ENCODE data around the gene PKNOX1.
"Not testable (repeated sequence)": the region's sequence is repeated elsewhere in the genome, so short reads cannot be mapped to it uniquely, and the experiment has no call there.

Gene PKNOX1

DNA sequence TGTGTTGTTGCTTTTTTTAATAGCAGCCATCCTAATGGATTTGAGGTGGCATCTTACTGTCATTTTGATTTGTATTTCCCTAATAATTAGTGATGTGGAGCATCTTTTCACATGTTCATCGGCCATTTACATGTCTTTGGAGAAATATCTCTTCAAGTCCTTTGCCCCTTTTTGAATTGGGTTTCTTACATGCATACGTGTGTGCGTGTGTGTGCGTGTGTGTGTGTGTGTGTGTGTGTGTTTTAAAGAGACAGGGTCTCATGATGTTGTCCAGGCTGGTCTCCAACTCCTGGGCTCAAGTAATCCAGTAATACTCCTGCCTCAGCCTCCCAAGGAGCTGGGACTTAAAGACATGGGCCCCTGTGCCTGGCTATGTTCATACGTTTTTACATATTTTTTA, 9.5 kb downstream of the PKNOX1 start:
- no peak for DNase-seq (ENCODE audit: low spot score)

DNA sequence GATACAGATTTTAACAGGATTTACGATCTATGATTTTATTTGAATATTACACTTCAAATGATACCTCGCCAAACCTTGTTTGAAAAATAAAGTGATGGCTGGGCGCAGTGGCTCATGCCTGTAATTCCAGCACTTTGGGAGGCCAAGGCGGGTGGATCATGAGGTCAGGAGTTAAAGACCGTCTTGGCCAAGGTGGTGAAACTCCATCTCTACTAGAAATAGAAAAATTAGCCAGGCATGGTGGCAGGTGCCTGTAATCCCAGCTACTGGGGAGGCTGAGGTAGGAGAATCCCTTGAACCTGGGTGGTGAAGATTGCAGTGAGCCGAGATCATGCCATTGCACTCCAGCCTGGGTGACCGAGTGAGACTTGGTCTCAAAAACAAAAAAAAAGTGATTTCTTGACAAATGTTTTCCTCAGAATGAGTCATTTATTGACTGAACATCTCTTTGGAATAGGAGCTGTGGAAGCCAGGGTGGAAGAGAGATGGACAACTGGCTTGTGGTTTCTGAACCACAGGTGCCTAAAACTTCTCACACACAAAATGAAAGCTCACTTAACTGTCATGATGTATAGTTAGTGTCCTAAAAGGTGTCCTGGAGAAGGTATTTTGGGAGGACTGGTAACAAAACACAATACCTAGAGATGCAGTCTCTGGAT, 11.9 kb downstream of the PKNOX1 start:
- DNase-seq (ENCODE audit: low spot score), result no peak

DNA sequence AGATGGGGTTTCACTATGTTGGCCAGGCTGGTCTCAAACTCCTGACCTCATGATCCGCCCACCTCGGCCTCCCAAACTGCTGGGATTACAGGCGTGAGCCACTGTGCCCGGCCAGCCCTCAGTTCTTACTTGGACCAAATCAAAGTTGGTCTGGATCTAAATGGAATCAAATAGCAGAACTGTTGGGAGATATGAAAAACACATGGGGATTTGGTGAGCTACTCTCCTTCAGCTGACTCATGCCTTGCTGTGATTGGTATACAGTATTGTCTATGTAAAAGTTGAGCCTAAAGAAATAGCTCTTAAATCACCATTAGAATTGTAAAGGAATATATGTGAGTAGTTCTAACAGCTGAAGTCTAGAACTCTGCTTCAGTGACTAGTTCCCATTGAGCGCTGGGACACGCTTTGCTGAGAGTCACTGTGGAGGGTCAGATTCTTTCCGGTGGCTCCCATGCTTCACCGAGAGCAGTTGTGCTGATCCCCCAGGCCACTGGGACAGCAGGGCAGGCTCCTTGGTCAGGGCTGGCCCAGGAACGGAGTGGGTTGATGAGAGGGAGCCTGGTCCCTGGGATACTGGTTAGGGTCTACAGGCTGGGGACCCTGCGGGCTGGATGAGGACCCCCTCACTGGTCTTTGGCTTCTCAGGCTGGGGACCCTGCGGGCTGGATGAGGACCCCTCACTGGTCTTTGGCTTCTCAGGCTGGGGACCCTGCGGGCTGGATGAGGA, 14.0 kb downstream of the PKNOX1 start:
- no peak for DNase-seq (ENCODE audit: low spot score)

DNA sequence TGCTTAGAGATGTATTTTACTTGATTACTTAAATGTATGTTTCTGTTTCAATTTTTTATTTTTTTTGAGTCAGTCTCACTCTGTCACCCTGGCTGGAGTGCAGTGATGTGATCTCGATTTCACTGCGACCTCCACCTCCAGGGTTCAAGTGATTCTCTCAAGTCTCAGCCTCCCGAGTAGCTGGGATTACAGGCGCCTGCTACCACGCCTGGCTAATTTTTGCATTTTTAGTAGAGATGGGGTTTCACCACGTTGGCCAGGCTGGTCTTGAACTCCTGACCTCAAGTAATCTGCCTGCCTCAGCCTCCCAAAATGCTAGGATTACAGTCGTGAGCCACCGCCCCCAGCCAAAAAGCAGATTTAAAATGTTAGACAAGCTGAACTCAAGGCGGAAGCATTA, 15.0 kb downstream of the PKNOX1 start:
- not testable (repeated sequence) for DNase-seq (ENCODE audit: low spot score)

DNA sequence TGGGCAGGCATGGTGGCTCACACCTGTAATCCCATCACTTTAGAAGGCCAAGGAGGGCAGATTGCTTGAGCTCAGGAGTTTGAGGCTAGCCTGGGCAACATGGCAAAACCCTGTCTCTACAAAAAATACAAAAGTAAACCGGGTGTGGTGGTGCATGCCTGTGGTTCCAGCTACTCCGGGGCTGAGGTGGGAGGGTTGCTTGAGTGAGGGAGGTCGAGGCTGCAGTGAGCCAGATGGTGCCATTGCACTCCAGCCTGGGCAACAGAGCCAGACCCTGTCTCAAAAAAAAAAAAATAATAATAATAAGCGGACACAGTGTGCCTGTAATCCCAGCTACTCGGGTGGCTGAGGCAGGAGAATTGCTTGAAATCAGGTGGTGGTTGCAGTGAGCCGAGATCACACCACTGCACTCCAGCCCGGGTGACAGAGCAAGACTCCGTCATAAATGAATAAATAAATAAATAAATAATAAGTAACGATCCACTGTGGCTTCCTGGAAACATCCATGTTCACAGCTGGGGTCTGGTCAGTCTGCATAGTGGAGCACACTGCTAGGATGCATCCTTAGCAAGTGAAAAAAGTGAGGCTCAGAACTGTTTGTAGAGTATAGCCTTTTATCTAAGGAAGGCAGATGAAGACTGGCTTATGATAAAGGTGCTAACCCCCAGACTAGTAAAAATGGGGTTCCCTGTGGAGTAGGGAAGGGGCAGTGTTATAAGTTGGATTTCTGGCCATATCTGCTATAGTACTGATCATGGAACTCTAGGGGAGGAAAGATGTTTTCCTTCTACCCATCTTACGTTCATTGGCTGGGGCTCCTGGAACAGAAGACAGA, 15.7 kb downstream of the PKNOX1 start:
- no peak for DNase-seq (ENCODE audit: low spot score)

DNA sequence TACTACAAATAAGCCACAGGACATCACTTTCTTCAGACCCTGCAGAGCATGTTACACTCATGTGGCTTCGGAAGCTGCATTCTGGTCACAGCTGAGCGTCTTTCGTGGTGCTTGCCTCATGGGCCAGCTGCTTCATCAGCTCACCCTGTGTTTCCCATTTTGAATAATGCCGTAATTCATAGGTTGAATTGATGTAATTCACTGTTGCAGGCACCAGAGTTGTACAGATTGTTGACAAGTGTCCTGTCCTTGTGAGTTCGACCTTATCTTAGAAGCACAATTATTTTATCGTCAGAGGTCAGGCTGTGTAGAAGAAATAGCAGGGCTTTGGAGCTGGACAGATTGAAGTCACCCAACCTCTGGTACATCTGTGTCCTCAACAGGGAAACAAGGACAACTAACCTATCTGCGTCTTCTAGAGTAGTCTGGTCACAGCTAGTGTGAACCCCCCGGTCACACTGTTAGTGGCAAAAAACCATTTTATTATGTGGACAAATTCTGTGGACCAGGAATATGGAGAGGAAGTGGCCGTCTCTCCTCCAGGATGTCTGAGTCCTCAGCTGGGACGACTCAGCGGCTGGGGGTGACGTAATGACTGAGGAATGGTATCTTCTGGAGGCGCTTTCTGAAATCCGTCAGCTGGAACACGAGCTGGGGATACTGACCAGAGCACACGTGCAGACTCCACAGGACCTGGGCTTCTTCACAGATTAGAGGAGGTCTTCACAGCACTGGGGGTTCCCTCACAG, 17.8 kb downstream of the PKNOX1 start:
- DNase-seq (ENCODE audit: low spot score), result no peak

DNA sequence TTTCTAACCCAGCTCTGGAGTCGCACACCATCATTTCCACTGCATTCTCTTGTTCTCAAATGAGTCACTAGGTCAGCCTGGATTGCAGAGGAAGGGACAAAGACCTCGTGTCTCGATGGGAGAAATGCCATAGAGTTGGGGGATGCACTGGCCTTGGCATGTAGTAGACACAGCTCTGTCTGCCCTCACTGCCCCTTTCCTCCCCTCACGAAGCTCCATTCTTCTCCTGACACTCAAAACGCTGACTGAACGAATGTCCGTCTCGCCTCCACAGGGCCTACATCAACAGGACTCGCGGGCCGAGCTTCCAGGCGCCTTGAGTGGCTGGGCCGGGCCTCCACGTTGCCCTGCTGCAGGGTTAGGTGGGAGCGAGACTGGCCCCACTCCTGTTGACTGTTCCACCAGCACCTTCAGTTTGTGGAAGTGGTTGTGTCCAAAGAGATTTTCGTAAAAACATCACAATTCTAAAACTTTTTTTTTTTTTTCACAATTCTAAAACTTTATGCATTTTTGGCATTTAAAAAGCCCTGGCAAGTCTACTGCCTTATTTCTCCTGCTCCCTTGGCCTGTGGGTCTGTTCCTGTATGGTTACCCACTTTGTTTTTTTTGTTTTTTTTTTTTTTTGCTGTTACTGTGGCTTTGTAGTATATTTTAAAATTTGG, 18.8 kb downstream of the PKNOX1 start:
- DNase-seq (ENCODE audit: low spot score), result no peak

DNA sequence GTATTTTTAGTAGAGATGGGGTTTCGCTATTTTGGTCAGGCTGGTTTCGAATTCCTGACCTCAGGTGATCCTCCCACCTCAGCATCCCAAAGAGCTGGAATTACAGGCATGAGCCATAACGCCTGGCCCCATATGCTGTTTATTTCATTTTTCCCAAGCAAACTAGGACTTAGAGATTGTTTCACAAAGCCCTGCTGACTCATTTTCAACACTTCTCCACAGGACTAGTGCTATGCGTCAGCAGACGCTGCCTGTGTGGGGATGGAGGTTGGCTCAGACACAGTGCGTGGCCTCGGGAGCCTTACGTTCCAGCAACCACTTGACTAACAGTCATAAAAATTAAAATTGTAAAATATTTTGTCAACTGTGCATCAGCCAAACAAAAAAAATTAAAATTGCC, 22.7 kb downstream of the PKNOX1 start:
- no peak for DNase-seq (ENCODE audit: low spot score)

DNA sequence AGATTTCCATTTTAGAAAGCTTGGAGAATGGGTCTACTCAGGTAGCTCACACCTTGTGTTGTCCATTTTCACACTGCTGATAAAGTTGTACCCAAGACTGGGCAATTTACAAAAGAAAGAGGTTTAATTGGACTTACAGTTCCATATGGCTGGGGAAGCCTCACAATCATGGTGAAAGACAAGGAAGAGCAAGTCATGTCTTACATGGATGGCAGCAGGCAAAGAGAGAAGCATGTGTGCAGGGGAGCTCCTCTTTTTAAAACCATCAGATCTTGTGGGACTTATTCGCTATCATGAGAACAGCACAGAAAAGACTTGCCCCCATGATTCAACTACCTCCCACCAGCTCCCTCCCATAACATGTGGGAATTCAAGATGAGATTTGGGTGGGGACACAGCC, 23.6 kb downstream of the PKNOX1 start:
- not testable (repeated sequence) for DNase-seq (ENCODE audit: low spot score)

DNA sequence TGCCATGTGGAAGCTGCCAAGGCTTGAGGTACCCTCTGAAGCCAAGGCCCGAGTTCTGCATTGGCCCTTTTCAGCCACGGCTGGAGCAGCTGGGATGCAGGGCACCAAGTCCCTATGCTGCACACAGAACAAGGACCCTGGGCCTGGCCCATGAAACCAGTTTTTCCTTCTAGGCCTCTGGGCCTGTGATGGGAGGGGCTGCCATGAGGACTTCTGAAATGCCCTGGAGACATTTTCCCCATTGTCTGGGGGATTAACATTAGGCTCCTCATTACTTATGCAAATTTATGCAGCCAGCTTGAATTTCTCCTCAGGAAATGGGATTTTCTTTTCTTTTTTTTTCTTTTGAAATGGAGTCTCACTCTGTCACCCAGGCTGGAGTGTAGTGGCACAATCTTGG, 24.8 kb downstream of the PKNOX1 start:
- DNase-seq (ENCODE audit: low spot score), result not testable (repeated sequence)

DNA sequence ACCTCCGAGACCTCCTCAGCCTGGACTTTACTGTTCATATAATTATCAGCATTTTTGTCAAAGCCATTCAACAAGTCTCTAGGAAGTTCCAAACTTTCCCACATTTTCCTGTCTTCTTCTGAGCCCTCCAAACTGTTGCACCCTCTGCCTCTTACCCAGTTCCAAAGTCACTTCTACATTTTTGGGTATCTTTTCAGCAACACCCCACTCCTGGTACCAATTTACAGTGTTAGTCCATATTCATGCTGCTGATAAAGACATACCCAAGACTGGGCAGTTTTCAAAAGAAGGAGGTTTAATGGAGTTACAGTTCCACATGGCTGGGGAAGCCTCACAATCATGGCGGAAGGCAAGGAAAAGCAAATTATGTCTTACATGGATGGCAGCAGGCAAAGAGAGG, 25.7 kb downstream of the PKNOX1 start:
- DNase-seq (ENCODE audit: low spot score), result not testable (repeated sequence)

DNA sequence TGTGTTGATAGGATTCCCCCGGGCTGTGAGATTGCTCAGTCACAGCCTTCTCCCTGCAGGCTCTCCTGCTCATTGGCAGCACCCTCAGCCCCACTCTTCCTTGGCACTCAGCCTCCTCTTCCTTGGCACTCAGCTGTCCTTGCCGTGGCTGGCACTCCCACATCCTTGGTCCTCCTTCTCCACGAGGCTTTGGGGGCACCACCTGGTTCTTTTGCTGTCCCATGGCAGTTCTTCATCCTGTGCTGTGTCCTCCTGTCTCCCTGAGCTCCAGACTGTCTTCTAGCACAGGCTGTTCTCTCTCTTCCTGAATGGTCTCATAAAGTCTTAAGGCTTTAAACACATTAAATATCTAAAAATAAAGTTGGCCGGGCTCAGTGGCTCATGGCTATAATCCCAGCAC, 27.0 kb downstream of the PKNOX1 start:
- no peak for DNase-seq (ENCODE audit: low spot score)

DNA sequence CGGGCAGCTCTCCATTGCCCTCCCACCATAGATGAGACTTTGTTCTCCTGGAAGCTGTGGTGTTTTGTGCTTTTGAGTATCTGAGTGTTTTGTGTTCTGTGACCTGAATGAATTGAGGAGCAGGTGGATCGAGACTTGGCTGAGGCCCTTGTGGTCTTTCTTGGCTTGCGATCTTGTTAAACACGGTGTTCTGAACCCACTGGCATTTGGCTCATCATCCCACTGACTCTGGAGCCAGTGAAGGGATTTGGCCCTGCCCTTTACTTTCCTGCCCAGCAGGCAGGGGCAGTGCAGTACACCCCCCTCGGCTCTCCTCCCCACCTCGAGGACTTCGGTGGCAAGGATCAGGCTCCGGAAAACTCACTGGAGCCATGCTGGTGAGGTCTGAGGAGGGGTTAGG, 30.6 kb downstream of the PKNOX1 start:
- no peak for DNase-seq (ENCODE audit: low spot score)

DNA sequence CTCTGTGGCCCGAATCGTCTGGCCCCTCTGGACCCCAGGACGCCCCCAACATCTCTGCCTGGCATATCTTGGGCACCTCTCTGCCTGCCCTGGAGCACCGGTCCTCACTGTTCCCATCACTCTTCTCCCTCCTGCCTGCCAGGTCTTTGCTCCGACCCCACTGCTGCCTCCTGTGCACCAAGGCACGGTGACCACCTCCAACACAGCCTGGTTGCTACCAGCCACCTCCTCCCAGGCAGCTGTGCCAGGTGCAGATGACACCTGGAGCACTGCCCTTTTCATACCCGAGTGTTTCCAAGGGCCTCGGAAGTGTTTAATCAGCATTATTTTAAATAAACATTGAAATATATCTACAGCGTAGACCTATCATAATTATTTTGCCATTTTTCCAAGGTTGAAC, 31.3 kb downstream of the PKNOX1 start:
- DNase-seq (ENCODE audit: low spot score), result no peak

DNA sequence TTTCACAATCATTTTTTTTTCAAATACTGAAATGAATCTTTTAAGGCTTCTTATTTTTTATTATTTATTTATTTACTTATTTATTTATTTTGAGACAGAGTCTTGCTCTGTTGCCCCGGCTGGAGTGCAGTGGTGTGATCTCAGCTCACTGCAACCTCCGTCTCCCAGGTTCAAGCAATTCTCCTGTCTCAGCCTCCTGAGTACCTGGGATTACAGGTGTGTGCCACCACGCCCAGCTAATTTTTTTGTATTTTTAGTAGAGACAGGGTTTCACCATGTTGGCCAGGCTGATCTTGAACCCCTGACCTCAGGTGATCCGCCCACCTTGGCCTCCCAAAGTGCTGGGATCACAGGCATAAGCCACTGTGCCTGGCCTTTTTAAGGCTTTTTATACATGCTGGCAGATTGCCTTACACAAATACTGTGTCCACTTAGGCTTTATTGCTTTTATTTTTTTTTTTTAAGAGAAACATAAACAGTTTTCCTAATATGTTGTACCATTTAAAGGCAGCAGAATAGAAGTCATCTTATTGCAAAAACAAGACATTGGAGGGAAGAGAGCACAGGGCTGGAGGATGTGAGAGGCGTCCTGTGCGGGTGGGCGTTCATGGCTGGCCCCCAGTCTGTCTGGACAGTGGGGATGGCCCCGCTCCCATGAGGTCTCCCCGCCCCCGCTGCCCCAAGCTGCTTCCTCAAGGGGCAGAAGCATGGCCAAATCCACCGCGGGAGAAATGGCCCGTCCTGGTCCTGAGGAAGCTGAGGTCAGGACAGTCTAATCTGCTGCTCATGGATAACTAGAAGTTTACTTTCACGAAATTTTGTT, 31.9 kb downstream of the PKNOX1 start:
- DNase-seq (ENCODE audit: low spot score), result not testable (repeated sequence)

DNA sequence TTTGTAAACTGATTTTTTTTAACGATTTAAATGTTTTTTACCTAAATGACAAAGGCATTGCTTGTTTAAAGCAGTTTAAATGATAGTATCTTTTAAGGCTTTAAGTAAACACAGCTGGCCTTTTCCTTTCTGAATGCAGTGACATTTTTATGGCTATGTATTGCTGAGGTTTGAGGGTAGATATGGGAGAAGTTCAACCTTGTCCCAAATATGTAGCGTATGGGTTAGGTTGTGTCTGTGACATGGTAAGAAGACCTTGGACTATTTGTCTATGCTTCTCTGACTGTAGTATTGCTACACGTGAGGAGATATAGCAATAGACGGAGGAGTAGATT, 32.5 kb downstream of the PKNOX1 start:
- DNase-seq (ENCODE audit: low spot score), result no peak

DNA sequence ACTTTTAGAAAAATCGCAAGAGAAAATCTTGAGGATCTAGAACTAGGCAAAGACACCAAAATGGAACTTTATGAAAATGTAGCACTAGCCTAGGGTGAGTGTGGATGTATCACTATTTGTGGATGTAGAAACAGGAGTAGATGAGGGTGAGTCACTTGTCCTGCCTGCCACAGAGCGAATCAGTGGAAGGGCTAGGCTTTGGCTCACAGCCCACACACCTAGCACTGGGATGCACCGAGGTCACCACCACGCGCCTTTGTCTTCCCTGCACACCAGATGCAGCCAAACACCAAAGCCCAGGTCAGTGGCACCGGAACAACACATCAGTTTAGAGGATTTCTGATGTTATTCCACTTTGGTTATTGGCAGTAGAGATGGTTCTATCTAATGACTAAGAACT, 38.2 kb downstream of the PKNOX1 start:
- no peak for DNase-seq (ENCODE audit: low spot score)

DNA sequence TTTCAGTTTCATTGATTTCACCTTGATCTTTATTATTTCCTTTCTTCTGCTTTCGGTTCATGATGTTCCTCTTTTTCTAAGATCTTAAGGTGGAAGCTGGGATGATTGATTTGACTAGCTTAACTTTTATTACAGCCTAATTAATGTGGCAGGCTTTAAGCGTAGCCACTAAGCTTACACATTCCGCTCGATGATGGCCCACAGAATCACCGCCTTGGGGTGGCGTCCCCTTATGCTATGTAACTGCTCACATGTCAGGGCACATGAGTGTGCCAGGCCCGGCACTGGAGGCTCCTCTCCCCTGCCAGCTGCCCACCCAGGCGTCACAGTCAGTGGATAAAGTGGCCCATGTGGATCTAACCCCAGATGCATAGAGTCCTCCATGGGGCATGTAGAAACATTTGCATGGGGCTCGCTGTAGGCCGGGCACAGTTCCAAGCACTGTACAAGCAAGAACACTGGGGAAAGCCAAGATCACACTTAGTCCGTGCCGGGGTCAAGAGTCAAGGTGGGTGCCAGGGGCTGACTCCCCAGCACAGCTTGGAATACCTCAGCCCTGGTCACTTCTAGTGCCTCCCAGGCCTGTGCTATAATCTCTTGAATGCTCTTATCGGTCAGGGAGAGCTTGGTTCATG, 41.7 kb downstream of the PKNOX1 start:
- no peak for DNase-seq (ENCODE audit: low spot score)

DNA sequence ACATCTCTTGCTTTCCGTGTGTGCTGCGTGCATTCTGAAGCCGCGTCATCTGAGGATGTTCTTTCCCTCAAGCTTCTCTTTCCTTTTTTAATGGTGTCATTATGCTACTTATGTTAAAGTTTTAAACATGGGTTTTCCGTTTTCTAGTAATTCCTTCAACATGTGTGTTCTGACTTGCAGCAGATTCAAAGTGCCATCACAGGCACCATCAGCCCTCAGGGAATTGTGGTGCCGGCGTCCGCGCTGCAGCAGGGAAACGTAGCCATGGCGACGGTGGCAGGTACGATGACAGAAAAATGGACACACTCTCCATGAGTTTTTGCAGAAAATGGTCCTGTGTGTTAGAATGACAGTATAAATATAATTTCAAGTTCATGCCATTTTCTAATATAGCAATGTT, 42.4 kb downstream of the PKNOX1 start:
- no peak for DNase-seq (ENCODE audit: low spot score)

DNA sequence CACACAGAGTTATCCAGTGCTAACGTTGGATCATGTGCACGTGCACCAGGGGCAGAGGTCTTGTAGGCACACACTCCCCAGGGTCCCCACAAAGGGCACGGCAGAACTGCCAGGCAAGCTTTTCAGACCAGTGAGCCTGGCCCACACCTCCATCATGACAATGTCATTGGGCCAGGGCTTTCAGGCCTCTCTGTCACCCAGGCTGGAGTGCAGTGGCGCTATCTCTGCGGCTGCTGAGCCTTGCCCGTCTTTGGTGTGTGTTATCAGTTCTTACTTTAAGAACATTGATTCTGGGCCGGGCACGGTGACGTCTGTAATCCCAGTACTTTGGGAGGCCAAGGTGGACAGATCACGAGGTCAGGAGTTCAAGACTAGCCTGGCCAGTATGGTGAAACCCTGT, 44.2 kb downstream of the PKNOX1 start:
- no peak for DNase-seq (ENCODE audit: low spot score)

DNA sequence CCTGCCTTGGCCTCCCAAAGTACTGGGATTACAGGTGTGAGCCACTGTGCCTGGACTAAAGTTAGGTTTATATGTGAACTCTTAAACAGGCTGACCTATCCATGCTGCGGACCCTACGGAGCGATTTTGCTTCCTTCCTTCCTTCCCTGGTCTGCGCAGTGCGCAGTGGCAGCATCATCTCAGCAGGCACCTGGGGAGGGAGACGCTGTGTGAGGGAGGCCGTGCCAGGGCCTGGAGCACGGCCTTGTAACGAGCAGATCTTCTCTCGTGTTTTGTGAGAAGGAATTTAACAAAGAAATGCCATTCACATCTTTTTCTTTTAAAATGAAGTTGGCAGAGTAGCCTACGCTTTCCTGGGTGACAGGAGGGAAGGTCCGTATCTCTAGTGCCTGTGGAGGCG, 45.8 kb downstream of the PKNOX1 start:
- DNase-seq (ENCODE audit: low spot score), result no peak

All from hematopoietic multipotent progenitor cell treated with erythropoietin and hydrocortisone succinate and interleukin-3 and kit ligand, for 17 days (in vitro differentiated cells).